Measurements from ENCODE around the gene MYH6.
A peak's percentile ranks its signal among the peaks of the same experiment; 100 is the strongest.

Gene MYH6

GRCh38 chr14:23375527-23376251, 32.4 kb downstream of the MYH6 start:
- DNase-seq = no peak

GRCh38 chr14:23373041-23373440, 35.0 kb downstream of the MYH6 start:
- DNase-seq = no peak

GRCh38 chr14:23372509-23372908, 35.6 kb downstream of the MYH6 start, which contains the start of gene IL25:
Gene IL25 (plus strand): TSS chr14:23372809.
- DNase-seq = no peak

- DNase-seq = no peak
Measured at GRCh38 chr14:23371865-23372264, 36.2 kb downstream of the MYH6 start.

GRCh38 chr14:23370221-23370620, 37.9 kb downstream of the MYH6 start:
- no peak for DNase-seq

- DNase-seq = peak; percentile 90
Measured at GRCh38 chr14:23366426-23366921, 41.6 kb downstream of the MYH6 start.

GRCh38 chr14:23365732-23366425, 42.2 kb downstream of the MYH6 start:
- DNase-seq = no peak

- DNase-seq = peak; percentile 84
Measured at GRCh38 chr14:23365036-23365731, 42.9 kb downstream of the MYH6 start, which contains the start of gene EFS. Gene EFS (minus strand): TSS chr14:23365172. CDS start chr14:23365025, 147 bp downstream.

GRCh38 chr14:23364164-23365035, 43.7 kb downstream of the MYH6 start:
- DNase-seq = peak; percentile 70

- DNase-seq = no peak
Measured at GRCh38 chr14:23362200-23362599, 45.9 kb downstream of the MYH6 start.

GRCh38 chr14:23361763-23362162, 46.3 kb downstream of the MYH6 start:
- no peak for DNase-seq

- peak; percentile 21 for DNase-seq
Measured at GRCh38 chr14:23361320-23361719, 46.8 kb downstream of the MYH6 start.

- peak; percentile 34 for DNase-seq
Measured at GRCh38 chr14:23360496-23360895, 47.6 kb downstream of the MYH6 start.

- peak; percentile 41 for DNase-seq
Measured at GRCh38 chr14:23359722-23360447, 48.2 kb downstream of the MYH6 start.

- peak; percentile 42 for DNase-seq
Measured at GRCh38 chr14:23359167-23359626, 48.9 kb downstream of the MYH6 start.

GRCh38 chr14:23358553-23359166, 49.4 kb downstream of the MYH6 start:
- DNase-seq = peak; percentile 43

- DNase-seq = peak; percentile 3
Measured at GRCh38 chr14:23358042-23358441, 50.0 kb downstream of the MYH6 start.

GRCh38 chr14:23357261-23357660, 50.8 kb downstream of the MYH6 start:
- peak; percentile 41 for DNase-seq

GRCh38 chr14:23356662-23357061, 51.4 kb downstream of the MYH6 start:
- no peak for DNase-seq

GRCh38 chr14:23355871-23356435, 52.1 kb downstream of the MYH6 start:
- DNase-seq = no peak

- DNase-seq = no peak
Measured at GRCh38 chr14:23354990-23355389, 53.1 kb downstream of the MYH6 start.
